Measurements from ENCODE around the gene DHX34.
"Not testable (repeated sequence)": the region's sequence is repeated elsewhere in the genome, so short reads cannot be mapped to it uniquely, and the experiment has no call there.

The DHX34 gene

GRCh38 chr19:47324502-47324901 is 24.6 kb upstream of the DHX34 start:
- no peak for DNase-seq (ENCODE audit: low spot score)

- DNase-seq (ENCODE audit: low spot score): no peak
Measured at GRCh38 chr19:47330466-47330869, 18.6 kb upstream of the DHX34 start.

DNA sequence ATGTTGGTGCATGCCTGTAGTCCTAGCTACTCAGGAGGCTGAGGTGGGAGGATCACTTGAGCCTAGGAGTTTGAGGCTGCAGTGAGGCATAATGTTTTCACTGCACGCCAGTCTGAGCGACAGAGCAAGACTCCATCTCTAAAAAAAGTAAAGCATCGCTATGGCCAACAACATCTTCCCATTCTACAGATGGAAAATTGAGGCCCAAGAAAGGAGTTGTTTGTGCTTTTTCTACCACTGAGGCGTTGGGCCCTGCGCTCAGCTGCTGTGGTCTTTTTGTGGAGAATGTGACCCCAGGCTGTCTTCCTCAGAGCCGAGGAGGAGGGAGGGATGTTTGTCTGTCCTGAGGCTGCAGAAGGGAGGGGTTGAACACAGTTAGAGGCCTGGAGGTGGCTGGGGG is 17.6 kb upstream of the DHX34 start:
- DNase-seq (ENCODE audit: low spot score): no peak

DNA sequence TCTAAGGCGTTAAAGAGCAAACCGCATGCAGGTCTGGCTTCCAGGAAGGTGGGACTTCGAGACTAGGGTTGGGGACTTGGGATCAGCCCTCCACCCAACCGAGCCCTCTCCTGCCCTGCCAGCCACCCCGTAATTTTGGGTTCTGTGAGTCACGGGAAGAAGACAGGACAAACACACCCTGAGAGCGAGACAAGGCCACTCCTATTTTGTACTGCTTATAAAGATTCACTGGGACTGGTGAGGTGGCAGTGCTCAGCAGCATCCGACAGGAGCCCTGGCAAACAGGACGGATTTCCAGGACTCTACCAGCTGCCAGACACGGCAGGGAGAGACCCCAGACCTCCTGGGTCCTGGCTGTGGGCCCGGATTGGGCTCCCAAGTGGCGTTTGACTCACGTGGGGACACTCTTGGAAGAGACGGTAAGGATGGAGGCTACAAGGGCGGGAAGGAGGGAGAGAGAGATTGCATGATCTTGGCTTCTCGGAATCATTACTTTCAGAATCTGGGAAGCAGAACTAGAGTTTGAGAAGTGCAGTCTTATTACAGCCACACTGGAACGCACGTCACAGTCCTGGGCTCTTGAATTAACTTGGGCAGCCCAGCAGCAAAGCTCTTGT is 17.1 kb upstream of the DHX34 start, which contains the start of gene C5AR2:
C5AR2 (plus strand) TSS at position 245 of the 617 bp plus-strand sequence. CDS start 8,625 bp downstream, outside the sequence.
- DNase-seq (ENCODE audit: low spot score): peak; percentile 35

DNA sequence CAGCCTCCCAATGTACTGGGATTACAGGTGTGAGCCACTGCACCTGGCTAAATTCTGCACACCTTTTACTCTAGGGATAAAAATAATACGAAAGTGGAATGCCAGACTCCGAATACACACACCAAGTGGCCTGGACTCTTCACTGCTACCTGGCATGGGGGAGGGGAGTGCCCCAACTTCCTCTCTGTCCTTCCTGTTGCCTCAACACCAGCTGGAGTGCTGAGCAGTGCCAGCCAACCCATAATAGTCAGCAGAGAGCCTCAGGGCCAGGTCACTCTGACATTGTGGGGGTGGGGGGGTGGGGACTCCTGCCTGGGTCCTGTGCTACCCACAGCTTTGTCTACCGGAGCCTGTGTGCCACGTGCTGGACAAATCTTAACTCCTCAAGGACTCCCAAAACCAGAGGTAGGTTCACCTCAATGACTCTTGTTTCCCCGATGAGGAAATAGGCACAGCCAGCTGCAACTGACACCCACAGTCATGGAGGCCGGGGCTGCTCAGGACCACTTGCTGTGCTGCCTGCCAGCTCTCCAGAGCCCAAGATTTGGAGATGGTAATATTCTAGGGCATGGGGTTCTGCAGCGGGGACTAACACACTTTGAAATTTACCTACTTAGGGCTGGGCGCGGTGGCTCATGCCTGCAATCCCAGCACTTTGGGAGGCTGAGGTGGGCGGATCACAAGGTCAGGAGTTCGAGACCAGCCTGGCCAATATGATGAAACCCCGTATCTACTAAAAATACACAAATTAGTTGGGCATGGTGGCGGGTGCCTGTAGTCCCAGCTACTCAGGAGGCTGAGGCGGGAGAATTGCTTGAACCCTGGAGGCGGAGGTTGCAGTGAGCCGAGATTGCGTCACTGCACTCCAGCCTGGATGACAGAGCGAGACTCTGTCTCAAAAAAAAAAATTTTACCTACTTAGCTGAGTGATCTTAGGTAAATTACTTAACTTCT is 12.1 kb upstream of the DHX34 start:
- peak; percentile 59 for DNase-seq (ENCODE audit: low spot score)

- DNase-seq (ENCODE audit: low spot score): no peak
Measured at GRCh38 chr19:47339196-47339880, 9.8 kb upstream of the DHX34 start.

- DNase-seq (ENCODE audit: low spot score): no peak
Measured at GRCh38 chr19:47340477-47341208, 8.5 kb upstream of the DHX34 start.

GRCh38 chr19:47341734-47342133 is 7.4 kb upstream of the DHX34 start:
- peak; percentile 35 for DNase-seq (ENCODE audit: low spot score)

GRCh38 chr19:47343194-47343802 is 5.8 kb upstream of the DHX34 start:
- DNase-seq (ENCODE audit: low spot score): no peak

GRCh38 chr19:47344425-47344824 is 4.7 kb upstream of the DHX34 start:
- no peak for DNase-seq (ENCODE audit: low spot score)

- DNase-seq (ENCODE audit: low spot score): not testable (repeated sequence)
Measured at GRCh38 chr19:47346024-47346423, 3.1 kb upstream of the DHX34 start.

GRCh38 chr19:47350630-47351029 is 1.5 kb downstream of the DHX34 start:
- DNase-seq (ENCODE audit: low spot score): no peak

- DNase-seq (ENCODE audit: low spot score): peak; percentile 39
Measured at GRCh38 chr19:47351548-47351947, 2.4 kb downstream of the DHX34 start.

- DNase-seq (ENCODE audit: low spot score): no peak
Measured at GRCh38 chr19:47352095-47352494, 3.0 kb downstream of the DHX34 start.

GRCh38 chr19:47353307-47353712 is 4.2 kb downstream of the DHX34 start:
- DNase-seq (ENCODE audit: low spot score): no peak

GRCh38 chr19:47356900-47357299 is 7.8 kb downstream of the DHX34 start:
- no peak for DNase-seq (ENCODE audit: low spot score)

GRCh38 chr19:47357788-47358680 is 8.9 kb downstream of the DHX34 start:
- peak; percentile 32 for DNase-seq (ENCODE audit: low spot score)

DNA sequence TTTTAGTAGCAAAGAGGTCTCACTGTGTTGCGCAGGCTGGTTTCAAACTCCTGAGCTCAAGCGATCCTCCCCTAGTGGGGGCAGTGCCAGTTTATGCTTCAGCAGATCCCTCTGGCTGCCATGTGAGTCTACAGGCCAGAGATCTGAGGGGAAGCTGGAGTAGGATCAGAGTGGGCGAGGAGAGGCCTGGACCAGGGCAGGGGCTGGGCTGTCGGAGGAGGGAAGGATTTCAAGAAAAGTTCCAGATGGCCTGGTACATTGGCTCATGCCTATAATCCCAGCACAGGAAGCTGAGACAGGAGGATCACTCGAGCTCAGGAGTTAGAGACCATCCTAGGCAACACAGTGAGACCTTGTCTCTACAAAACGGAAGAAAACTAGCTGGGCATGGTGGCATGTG is 9.8 kb downstream of the DHX34 start:
- no peak for DNase-seq (ENCODE audit: low spot score)

DNA sequence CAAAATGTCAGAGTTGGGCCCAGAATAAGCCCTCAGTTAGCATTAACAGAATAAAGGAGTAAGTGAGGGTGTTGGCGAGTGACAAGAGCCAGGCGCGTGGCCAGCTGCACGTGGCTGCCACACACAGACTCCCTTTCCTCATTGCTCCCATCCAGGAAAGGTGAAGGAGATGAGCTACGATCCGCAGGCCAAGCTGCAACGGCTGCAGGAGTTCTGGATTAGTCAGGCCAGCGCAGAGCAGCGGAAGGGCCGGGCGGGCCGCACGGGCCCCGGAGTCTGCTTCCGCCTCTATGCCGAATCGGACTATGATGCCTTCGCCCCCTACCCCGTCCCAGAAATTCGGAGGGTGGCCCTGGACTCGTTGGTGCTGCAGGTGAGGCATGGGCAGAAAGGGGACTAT is 13.2 kb downstream of the DHX34 start:
- no peak for DNase-seq (ENCODE audit: low spot score)

GRCh38 chr19:47363758-47364531 is 14.8 kb downstream of the DHX34 start:
- DNase-seq (ENCODE audit: low spot score): no peak
